Measurements from ENCODE around the gene CDKN2A. TPM values are rescaled to one million over a fixed set of nuclear protein-coding genes. Genes with fewer than 3 reads are reported as not detected.

The CDKN2A gene
- total and polyA plus RNA-seq, 2 donors (not counting 3 experiments of a cell fraction or from before 2014, with no cell fraction given) = 8.5 to 10.7 TPM

GRCh38 chr9:21943464-21943863, 50.7 kb downstream of the CDKN2A start:
- no peaks in the 10 kb centered on the region for H3K9me3 ChIP-seq (replicated peaks; ENCODE audit: control insufficient read depth, insufficient read depth, low read length)
- ChIA-PET POLR2A (no interaction called here), CTCF (interaction anchor here (1.5 to 1.6 kb wide), 2 partner anchors 10 to 12 kb away, joined by 4 read pairs; no protein-coding TSS in a partner anchor)
- intact Hi-C loops (cut with micrococcal nuclease) (no loop called here), dilution Hi-C loops (cut with MboI; ENCODE audit: extremely low pct_ligation_motif_present, low sequenced_read_pairs) (no loop called here)
- H3K4me3 ChIP-seq (replicated peaks in 1 of 3; ENCODE audit: insufficient read depth in 1 of 3, low read depth in 1 of 3, low read length in 3 of 3) = no peak overlapping the region
- H2AFZ ChIP-seq (ENCODE audit: low read depth, low read length) = no peak overlapping the region
- no peaks in the 10 kb centered on the region for H3K79me2 ChIP-seq (ENCODE audit: control insufficient read depth, insufficient read depth, low read length)
- no peak overlapping the region for H3K9ac ChIP-seq (replicated peaks; ENCODE audit: extremely low read depth, insufficient read depth, low read length)
- BruUV-seq (replicated peaks) = no TSS peak
- no peak overlapping the region for H3K27ac ChIP-seq (ENCODE audit: insufficient read depth, low read depth, low read length)
- no peaks in the 10 kb centered on the region for H4K20me1 ChIP-seq (replicated peaks; ENCODE audit: control insufficient read depth, extremely low read depth, insufficient read depth, low read length)
- no peaks in the 10 kb centered on the region for H3K36me3 ChIP-seq (ENCODE audit: control insufficient read depth in 2 of 2, extremely low read depth in 1 of 2, insufficient read depth in 2 of 2, low read length in 2 of 2)
- FAIRE-seq (no peak), DNase-seq (ENCODE audit: low read depth, low spot score) (no peak)
- TF ChIP-seq GATA2 (IDR thresholded peaks at IDR 0.05; ENCODE audit: insufficient read depth, insufficient read length, low read depth, low read length) = no peak
- TF ChIP-seq MYC (IDR thresholded peaks at IDR 0.05; ENCODE audit: low read depth, low read length) = no peak
- no peak for TF ChIP-seq FOS (IDR thresholded peaks at IDR 0.05; ENCODE audit: borderline replicate concordance, insufficient read depth, low read length)
- TF ChIP-seq JUN (IDR thresholded peaks at IDR 0.05; ENCODE audit: borderline replicate concordance, insufficient read depth, insufficient read length, low read depth) = no peak
- TF ChIP-seq POLR2AphosphoS5 (IDR thresholded peaks at IDR 0.05; ENCODE audit: insufficient read depth, low read depth, low read length) = no peak
- TF ChIP-seq EZH2 (IDR thresholded peaks at IDR 0.05; ENCODE audit: borderline replicate concordance, low read depth, low read length, severe bottlenecking) = no peak
- TF ChIP-seq CTCF (IDR thresholded peaks at IDR 0.05; ENCODE audit: extremely low read depth in 1 of 2, insufficient read depth in 1 of 2, low read depth in 1 of 2, low read length in 2 of 2) = no peak
- TF ChIP-seq POLR2A (IDR thresholded peaks at IDR 0.05; ENCODE audit: low read depth, low read length) = no peak
- TF ChIP-seq MAX (IDR thresholded peaks at IDR 0.05; ENCODE audit: insufficient read depth, insufficient read length) = no peak
- H3K9me1 ChIP-seq (replicated peaks; ENCODE audit: control insufficient read depth, extremely low read depth, insufficient read depth, low read length) = no peaks in the 10 kb centered on the region
- H3K4me1 ChIP-seq (ENCODE audit: control insufficient read depth, extremely low read depth, insufficient read depth, low read length) = no peaks in the 10 kb centered on the region
- H3K27me3 ChIP-seq (ENCODE audit: control insufficient read depth in 2 of 2, insufficient read depth in 2 of 2, low read length in 2 of 2) = peaks cover 8 to 13% of the 10 kb centered on the region in 2 experiments
- H3K4me2 ChIP-seq (ENCODE audit: insufficient read depth, low read length) = no peak overlapping the region

Data from endothelial cell of umbilical vein (primary cell).